Activated effector memory CD4-positive, alpha-beta T cell treated with anti-CD3 and anti-CD28 coated beads, Interleukin-2, amount 50 U/mL, for 16 hours (primary cell): ENCODE data around the gene PYGM.
A peak's percentile ranks its signal among the peaks of the same experiment; 100 is the strongest.

Source experiments
- DNase-seq: peaks from one replicate; pipeline ENCODE4 v3.0.0-alpha.2; 2020

Gene PYGM

DNA sequence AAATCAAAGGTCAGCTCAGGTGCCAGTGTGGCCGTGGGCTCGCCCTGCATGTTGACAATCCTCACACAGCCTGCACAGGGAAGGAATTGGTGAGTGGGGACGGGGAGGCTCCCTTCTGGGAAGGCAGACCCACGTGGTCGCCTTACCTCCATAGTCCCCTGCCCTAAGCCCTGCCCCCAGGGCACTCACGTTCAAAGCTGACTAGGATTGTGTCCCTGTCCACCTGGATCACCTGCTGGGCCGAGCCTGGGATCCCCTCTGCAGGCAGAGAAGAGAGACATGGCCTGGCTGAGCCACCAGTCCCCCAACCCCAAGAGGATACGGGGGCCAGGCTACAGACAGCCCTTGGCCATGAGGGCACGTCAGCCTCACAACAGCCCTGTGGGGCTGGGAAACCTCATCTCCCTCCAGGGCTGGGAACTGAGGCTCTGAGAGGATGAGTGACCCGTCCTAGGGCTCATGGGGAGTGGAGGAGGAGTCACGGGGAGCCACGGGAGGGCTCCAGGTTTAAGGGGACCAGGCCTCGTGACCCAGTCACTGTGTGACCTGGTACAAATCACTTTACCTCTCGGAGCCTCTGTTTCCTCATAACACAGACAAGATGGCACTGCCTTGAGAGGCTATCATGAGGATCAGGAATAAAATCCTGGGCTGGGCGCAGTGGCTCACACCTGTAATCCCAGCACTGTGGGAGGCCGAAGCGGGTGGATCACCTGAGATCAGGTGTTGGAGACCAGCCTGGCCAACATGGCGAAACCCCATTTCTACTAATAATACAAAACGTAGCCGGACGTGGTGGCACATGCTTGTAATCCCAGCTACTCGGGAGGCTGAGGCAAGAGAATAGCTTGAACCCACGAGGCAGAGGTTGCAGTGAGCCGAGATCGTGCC lies 30.7 kb upstream of the PYGM start:
- DNase-seq = no peak

DNA sequence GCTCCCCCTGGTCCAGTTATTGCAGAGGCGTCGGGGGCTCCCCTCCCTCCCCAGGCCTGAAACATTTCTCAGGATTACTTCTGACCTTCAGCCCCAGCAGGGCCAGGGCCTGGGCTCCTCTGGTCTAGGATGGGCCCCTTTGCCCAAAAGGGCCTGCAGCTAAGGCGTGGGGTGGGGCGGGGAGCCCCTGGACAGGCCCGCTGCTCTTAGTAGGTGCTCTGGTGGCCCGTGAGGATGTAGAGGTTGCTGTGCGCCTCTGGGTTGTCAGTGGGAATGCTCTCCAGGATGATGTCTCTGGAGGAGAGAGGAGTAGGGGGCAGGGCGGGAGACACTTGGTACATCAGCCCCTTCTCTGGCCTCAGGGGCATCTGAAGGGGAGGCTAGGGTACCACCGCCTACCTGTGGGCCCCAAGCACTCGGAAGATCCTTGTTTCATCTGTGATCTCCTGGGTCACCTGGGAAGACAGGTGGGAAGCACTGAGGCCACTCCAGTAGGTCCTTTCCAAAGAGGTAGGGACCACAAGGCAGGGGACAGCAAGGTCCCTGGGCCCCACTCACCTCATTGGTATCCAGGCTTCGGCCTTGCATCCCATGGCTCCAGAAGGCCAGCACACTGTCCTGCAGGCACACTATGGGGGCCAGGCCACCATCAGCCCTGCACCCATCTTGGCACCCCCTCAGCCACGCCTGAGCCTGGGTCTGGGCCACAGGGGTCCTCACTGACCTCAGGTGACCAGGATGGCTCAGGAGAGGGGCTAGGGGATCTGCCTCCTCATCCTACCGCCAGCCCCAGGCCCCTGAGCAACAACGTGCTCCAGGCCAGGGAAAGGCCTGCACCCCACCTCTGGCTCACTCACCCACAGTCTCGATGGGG lies 29.8 kb upstream of the PYGM start:
- DNase-seq = no peak

DNA sequence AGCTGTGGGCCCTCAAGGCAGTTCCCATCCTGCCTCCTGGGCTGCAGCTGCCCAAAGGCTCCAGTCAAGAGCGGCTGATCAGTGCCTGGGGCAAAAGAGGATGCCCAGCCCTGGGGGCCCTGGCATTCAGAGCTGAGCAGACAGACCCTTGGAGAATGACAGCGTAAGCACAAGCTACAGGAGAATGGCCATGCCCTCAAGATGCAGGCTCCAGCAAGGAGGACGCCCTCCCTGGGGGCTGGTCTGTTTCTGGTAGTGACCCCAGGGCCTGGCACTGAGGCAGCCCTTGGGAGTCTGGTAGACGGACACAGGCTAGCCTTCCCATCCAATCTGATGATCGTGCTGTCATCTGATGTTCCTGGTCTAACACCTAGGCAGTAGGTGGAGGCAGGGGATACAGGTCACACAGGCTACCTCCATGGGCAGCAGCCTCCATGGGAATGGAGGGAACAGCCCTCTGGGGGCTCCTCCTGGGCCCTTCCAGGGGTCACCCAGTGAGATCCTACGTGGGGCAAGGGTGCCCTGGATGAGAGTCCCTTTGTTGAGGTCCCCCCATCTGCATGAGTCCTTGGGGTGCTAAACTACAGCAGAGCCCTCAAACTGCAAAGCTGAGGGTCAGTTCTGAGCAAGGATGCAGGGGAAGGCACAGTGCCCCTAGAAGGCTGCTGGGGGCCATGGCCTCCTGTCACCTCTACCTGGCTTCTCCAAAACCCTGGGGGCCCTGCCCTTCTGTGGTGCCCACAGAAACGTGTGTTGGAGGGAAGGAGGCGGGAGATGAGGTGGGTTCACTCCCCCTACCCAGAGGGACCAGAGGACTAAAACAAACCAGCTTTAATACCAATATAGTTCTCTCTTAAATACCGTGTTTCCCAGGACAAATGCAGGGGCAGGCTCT lies 28.8 kb upstream of the PYGM start:
- no peak for DNase-seq

DNA sequence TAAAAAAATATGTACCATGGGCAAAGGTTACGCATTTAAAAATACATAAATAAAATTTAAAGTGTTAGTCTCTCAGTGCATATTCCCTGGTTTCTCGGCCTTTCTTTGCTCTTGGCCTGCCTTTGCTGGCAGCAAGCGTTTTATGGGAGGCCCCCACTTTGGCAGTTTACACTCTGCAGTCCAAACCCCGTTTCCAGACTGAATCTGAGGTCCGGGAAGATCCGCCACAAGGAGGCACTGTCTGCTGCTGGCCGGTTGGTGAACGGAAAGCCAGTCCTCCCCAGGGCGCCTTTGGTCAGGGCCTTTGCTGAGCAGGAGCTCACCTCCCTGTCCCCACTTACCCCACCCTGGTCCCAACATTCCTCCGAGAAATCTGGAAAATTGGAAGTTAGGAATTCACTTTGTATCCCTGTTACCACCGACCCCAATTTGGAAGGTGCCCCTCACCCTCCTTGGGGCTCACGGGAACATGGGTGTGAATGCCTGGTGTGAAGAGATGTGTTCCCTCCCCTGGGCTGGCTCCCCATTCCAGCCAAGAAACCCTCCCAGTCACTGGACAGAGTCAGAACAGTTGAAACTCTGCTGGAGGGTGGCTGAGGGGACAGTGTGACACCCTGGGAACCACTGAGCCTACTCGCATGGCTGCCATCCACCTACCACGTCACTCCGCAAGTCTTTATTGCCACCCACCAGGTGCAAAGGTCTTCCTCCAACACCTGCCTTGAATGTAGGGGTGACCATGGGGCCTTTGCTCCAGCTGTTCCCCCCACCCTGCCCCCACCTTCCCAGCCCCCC lies 27.9 kb upstream of the PYGM start:
- peak; percentile 86 for DNase-seq

DNA sequence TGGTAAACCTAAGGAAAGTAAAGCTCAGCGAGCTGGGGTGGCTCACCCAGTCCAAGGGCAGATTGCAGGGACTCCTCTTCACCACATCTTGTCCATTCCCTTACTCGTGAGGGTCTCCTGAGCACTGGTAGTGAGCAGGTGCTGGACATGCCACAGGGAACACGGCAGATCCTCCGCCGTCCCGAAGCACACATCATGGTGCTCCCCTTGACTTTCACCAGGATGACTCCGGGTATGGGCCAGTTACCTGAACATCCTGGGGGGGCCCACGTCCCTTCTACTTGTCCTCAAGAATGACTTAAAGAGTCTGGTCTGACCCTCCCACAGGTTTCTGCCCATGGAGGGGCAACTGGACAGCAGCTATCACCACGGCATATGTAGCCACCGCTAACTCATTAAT lies 26.5 kb upstream of the PYGM start:
- DNase-seq = peak; percentile 59

DNA sequence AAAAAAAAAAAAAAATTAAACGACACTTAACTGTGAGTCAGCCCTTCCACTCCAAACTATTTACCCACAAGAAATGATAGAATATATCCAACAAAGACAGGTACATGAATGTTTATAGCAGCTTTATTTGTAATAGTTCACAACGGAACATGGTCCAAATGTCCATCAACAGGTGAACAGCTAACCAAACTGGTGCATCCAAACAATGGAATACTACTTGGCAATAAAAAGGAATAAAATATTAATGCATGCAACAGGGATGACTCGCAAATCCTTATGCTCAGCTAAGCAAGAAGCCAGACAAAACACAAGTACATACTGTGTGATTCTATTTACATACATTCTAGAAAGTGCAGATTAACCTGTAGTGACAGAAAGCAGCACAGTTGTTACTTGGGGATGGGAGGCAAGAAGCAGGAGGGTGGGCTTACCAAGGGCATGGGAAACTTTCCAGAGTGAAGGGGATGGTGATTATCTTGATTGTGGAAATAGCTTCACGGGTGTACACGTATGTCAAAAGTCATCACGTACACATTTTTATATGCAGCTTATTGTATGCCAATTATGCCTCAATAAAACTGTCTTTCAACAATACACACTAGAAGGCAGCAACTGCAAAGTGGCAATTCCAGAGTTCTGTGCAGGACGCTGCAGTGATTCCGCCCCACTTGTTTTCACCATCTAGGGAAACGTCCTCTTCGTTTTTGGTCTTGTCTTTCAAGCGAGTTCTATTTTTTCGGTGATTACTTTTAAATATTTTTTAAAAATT lies 25.2 kb upstream of the PYGM start:
- peak; percentile 5 for DNase-seq

DNA sequence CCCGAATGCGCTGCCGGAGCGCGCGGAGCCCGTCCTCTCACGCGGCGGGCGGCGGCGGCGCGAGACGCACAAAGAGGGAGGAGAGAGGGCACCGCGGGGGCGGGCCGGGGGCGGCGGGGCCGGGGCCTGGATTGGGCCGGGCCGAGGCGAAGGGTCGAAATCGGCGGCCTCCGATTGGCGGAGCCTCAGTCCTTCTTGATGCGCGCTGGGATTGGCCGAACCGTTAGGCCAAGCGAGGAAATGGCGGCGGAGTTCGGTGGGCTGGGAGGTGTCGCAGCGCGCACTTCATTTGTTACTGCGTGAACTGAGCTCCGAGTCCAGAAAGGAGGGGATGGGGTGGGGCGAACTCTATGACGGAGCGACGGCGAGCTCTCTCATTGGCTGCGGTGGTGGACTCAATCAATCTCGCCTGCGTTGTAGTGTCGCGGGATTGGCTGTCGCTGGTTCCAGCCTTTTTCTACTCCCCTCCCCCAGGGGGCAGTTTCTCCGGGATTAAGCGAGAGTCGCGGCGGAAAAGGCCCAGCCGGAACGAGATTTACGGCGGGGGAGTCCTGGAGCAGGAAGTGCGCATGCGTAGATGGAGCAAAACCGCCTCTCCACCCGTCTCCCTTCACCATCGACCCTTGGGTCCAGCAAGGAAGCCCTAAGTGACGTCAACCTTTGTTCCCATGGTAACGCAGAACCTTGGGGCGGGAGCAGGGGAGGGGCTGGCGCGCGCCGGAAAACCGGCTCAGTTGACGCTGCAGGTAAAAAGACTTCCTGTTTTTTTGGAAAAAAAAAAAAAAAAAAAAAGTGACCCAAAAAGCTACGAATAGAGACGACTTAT lies 18.9 kb upstream of the PYGM start, which contains the start of gene SF1:
Gene SF1, minus strand, starts transcription at position 70 of the 826 bp plus-strand sequence. CDS start 150 bp downstream, outside the sequence.
- DNase-seq = no peak

DNA sequence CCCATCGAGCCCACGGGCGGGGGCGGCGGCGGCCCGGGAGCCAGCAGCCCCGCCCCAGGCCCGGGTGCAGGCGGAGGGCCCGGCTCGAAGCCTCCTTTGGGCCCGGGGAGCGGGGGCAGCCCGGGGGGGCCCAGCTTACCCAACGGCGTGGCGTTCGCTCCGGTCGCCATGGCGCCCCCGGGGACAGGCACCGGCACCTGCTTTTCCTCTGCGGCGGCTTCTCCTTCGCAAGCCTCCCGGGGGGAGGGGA lies 18.4 kb upstream of the PYGM start:
- DNase-seq = no peak

DNA sequence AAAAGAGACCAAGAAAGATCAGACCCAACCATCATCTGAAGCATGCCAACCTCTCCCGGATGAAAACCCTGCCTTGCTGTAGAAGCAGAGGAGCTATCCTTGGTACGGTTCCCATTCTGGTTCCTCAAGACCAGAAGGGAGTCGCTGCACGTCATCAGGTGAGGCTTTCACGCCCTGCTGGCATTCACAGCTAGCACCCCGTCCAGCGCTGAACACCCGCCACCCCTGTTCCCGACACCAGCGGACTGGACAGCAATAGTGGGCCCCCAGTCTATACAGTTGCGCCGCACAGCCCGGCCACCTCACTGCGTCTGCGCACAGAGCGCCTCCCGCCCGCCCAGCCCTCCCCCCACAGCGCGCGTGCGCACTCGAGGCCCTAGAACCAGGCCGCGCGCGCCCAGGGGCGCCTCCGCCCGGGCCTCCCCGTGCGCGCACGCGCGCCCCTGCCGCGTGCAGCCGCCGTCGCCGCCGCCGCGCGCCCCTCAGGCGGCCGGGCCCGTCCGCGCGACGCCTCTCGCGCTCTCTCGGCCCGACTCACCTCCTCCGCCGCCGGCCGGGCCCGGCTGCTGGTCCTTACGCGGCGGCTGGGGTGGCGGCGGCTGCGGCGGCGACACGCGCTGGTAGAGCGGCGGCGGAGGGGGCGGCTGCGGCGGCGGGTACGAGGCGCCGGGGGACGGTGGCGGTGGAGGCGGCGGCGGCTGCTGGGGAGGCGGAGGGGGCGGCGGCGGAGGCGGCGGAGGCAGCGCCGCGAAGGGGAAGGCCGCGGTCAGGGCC lies 17.9 kb upstream of the PYGM start:
- DNase-seq = peak; percentile 94

DNA sequence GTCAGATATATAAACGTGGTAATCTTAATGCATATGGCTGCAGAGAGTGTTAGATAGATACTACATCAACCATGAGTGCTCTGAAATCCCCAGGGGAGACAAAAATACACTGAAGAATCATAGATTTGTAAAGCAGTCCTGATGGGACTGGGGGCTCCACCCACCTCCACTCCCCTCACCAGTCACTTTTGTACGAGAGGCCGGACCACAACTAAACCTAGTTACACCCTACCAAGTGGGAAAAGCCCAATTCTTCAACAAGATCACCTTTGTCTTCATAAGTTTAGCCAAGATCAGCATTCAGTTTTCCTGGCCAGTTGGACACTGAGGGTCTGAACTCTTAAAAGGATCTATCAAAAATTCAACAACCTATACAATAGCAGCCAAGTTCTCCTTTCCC lies 17.1 kb upstream of the PYGM start:
- DNase-seq = no peak

DNA sequence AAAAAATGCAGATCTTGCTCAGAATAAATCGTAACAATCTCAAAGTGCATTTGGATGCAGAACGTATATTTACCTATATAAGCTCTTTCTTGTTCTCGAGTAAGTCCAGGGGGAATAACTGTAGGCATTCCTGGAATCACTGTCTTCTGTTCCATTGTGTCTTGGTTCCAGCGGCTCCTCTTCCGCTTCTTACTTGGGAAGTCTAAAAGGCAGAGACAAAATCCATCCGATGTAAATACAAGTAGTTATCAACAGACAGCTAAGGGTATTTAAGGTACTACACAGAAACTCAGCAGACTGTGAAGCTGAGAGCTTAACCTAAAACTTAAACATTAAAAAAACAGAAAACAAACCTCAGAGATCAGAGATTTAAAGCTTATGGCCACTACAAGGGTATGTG lies 16.7 kb upstream of the PYGM start:
- no peak for DNase-seq

DNA sequence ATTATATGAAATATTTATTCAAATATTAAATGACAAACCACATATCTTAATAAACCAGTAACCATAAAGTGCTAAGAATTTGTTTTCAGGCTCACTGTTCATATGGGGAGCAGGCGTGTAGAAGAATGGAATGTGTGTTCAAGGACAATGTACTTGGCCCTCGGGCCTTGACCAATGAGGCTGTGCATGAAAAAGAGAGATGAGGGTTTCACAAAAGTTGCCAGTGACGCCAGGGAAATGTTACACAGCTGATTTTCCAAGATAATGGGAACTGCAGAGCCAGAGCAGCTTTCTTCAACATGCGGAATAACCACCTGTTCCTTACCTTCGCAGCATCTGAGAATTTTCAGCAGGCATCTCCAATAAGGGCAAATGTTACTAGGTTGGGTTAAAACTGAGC lies 14.4 kb upstream of the PYGM start:
- DNase-seq = no peak

DNA sequence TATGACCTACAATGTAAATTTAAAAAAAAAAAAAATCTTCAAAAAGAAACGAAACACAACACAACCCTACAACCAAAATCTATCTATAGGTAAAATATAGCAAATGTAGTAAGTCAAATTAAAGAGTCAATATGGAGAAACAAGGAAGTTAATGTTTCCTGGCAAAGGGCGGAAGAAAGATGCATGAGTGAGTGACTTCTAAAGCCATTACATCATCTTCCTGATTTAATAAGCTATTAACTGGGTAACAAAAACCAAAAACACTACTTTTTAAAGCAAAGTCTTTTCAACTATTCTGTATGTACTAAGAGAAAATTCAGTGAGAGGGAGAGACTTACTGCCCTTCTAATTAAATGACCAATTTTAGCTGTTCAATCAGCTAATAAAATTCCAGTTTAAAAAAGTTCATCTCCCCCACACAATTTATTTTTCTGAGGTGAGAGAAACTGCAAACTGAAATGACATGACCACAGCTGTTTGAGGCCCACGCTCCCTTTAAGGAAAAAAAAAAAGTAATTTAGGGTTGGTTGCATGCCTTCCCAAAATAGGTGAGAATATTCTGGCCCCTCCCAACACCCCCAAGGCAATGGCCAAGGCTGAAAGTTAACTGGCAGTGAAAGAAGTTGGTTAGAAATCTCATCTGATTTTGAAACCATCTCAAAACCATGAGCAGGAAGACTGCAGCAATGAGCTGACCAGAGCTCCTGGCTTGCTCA lies 12.7 kb upstream of the PYGM start:
- DNase-seq = no peak

DNA sequence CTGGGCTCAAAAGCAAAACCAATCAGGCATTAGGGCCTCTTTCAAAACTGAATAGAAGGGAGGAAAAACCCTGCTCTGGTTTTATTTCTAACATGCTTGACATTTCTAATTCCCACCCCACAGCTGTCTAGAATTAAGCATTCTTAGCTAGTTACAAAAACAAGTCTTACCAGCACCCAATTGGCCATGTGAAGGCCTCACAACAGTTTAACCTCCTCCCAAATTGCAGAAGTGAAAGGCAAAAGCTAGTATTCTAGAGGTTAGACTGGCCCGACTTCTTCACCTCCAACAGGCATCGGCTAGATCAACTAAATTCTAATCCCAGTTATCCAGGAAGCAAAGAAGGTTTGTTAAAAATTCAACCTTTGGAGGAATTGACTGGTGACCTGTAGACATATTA lies 12.1 kb upstream of the PYGM start:
- DNase-seq = no peak

DNA sequence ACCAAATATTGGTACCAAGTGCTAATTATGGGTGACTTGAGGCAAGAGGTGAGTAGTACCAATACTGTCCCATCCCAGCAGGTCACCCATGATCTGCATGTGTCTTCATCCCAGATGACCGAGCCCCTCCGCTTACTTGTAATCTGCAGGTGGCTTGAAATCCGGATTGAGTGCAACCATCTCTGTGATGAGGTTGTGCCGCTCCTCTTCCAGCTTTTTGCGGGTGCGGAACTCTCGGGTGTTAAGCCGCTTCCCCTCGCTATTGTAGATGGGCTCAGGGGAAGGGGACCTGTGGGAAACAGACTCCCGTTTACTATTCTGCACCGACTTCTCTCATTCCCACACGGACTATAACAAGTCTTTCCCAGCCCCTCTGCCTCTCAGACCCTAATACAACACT lies 10.3 kb upstream of the PYGM start:
- DNase-seq = peak; percentile 55

DNA sequence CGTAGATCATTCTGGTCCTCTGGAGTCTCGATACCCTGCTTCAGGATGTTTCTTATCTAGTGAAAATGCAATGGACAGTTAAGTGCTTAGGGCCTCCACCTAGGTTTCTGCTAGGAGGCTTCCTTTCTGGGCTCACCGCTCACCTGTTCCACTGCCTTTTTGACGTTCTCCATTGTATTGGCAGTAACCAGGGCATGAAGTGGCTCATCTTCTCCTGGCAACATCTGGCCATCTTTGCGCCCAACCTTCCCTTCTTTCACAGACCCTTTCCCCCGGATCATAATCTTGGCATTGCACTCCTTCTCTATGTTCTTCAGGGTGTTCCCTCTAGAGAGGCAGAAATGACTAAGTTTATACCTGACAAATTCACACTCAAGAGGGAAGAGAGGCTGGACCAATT lies 9.5 kb upstream of the PYGM start:
- DNase-seq = peak; percentile 45

DNA sequence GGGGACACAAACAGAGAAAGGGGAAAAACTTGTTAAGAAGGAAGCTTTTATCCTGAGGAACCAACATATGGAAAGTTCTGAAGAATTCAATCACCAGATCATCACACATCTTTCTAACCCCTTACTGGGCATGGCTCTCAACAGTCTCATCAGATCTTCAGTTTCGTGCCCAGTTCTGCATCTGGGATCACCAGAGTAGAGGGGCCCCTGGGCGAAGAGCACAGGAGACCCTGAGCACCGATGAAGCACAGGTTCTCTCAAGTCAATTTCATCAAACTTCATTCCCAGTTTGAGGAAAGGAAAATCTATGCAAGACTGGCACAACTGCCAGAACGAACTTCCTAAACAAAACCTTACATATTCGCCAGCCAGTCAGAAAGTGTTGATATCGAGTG lies 8.5 kb upstream of the PYGM start:
- DNase-seq = peak; percentile 17

DNA sequence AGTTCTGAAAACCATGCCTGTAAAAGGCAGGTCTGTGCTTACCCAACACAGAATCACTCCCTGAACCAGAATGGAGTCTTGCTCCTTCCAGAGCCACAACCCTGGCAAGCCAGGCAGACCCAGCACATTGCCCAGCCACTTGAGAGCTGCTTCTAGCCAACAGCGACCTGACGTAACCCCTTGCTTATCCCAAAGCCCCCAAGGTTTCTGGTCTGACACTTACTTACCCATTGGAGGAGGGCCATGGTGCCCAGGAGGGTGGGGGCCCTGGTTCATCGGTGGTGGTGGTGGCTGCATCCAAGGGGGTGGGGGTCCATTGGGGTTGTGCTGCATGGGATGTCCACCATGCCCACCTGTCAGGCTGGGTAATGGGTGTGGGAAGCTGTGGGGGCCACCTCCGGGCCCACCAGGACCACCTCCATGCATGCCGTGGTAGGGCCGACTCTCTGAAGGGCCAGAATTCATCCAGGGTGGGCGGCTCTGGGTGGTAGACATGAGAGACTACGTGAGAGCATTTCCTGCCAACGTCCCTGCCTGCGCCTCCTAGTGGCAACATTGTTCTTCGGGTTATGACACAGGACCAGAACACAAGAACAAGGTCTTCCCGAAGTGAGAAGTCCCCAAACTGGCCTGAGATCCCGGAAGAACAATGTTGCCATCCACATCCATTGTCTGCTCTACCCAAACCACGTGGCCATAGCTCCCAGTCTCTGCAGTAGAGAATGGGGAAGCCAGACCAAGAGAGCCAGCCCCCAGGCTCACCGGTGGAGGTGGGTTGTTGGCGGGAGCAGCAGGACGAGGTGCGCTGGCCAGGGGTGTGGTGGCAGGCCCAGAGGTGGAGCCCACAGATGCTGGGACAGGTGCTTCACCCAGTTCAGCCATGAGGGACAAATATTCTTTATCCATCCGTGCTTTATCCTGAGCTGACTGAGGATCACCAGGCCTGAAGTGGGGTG lies 7.8 kb upstream of the PYGM start:
- DNase-seq = peak; percentile 91
